Endothelial cell of umbilical vein (primary cell): Measurements from ENCODE around the gene AKAP17A. TPM values are rescaled to one million over a fixed set of nuclear protein-coding genes. Genes with fewer than 3 reads are reported as not detected.

Source experiments
- BruUV-seq: library from RNA; stranded (reverse); fragments of 400-500 nt; replicated peaks from 2 replicates; lab custom pipeline; 2021; lab: Mats Ljungman, UMichigan
- CTCF ChIA-PET: fragments of 300-600, 350-600 bp; sonication (Branson Sonifier 250); formaldehyde crosslinking; loops from one replicate; lab custom pipeline; 2021; ENCODE audit warnings: antibody characterized with exemption, inconsistent platforms; lab: Charles Lee
- POLR2A ChIA-PET: fragments of 300-600, 350-600 bp; sonication (Branson Sonifier 250); formaldehyde crosslinking; loops from one replicate; lab custom pipeline; 2021; ENCODE audit warnings: antibody characterized with exemption, inconsistent platforms; lab: Charles Lee
- DNase-seq: peaks from one replicate; pipeline ENCODE4 v3.0.0-alpha.2; 2011; ENCODE audit warnings: low read depth, low spot score
- FAIRE-seq: peaks from 2 replicates; lab custom pipeline; 2011; peaks lifted over from hg19 to GRCh38; lab: Jason Lieb, UNC
- H2AFZ ChIP-seq: 2 replicates; pipeline ENCODE4 v1.6.0; 2012; ENCODE audit warnings: low read depth, low read length, control low read depth, inconsistent platforms
- H3K27ac ChIP-seq: 2 replicates; pipeline ENCODE4 v1.5.1; 2011; ENCODE audit warnings: low read depth, mild to moderate bottlenecking, control low read depth, low read length, moderate library complexity; ENCODE audit not compliant: insufficient read depth
- H3K27me3 ChIP-seq, 2 experiments: 2 replicates each; pipeline versions ENCODE4 v1.6.0 to v1.6.1; 2011; ENCODE audit warnings: low read length in 2 of 2, mixed read lengths in 1 of 2; ENCODE audit not compliant: control insufficient read depth in 2 of 2, insufficient read depth in 2 of 2
- H3K36me3 ChIP-seq, 2 experiments: 2 replicates in 1 of 2; 3 replicates in 1 of 2; pipeline ENCODE4 v1.5.1; 2011; ENCODE audit warnings: low read length in 2 of 2, mild to moderate bottlenecking in 1 of 2, moderate library complexity in 1 of 2; ENCODE audit not compliant: control insufficient read depth in 2 of 2, insufficient read depth in 2 of 2; ENCODE audit errors: extremely low read depth in 1 of 2
- H3K4me1 ChIP-seq: 3 replicates; pipeline ENCODE4 v1.5.1; 2011; ENCODE audit warnings: mild to moderate bottlenecking, low read length; ENCODE audit not compliant: control insufficient read depth, insufficient read depth; ENCODE audit errors: extremely low read depth
- H3K4me2 ChIP-seq: 2 replicates; pipeline ENCODE4 v1.6.1; 2011; ENCODE audit warnings: low read length, control low read depth, mixed read lengths; ENCODE audit not compliant: insufficient read depth
- H3K4me3 ChIP-seq, 3 experiments: fragments of 200-600 bp in 1 of 3; sonication (generic), shearing (Covaris generic) in 1 of 3; replicated peaks in 1 of 3; 2 replicates each; pipeline ENCODE4 v1.5.1; 2011 to 2016; ENCODE audit warnings: control low read depth in 3 of 3, low read length in 3 of 3, mild to moderate bottlenecking in 2 of 3, inconsistent platforms in 1 of 3, low read depth in 1 of 3, moderate library complexity in 1 of 3; ENCODE audit not compliant: insufficient read depth in 1 of 3
- H3K79me2 ChIP-seq: 2 replicates; pipeline ENCODE4 v1.6.0; 2012; ENCODE audit warnings: low read length, inconsistent platforms; ENCODE audit not compliant: control insufficient read depth, insufficient read depth
- H3K9ac ChIP-seq: replicated peaks from 2 replicates; pipeline ENCODE3; 2011; ENCODE audit warnings: low read length, control low read depth; ENCODE audit not compliant: insufficient read depth; ENCODE audit errors: extremely low read depth
- H3K9me1 ChIP-seq: replicated peaks from 3 replicates; pipeline ENCODE4 v1.6.0; 2011; ENCODE audit warnings: mild to moderate bottlenecking, low read length; ENCODE audit not compliant: control insufficient read depth, insufficient read depth; ENCODE audit errors: extremely low read depth
- H3K9me3 ChIP-seq: replicated peaks from 2 replicates; pipeline ENCODE4 v1.5.1; 2012; ENCODE audit warnings: low read length, inconsistent platforms; ENCODE audit not compliant: control insufficient read depth, insufficient read depth
- H4K20me1 ChIP-seq: replicated peaks from 2 replicates; pipeline ENCODE3; 2011; ENCODE audit warnings: mild to moderate bottlenecking, low read length; ENCODE audit not compliant: control insufficient read depth, insufficient read depth; ENCODE audit errors: extremely low read depth
- CTCF ChIP-seq, 2 donors: IDR thresholded peaks; 1 replicate in 1 of 2; 2 replicates in 1 of 2; pipeline ENCODE4 v1.5.1; 2011; ENCODE audit warnings: low read length in 2 of 2, mild to moderate bottlenecking in 2 of 2, moderate library complexity in 2 of 2, control low read depth in 1 of 2, inconsistent platforms in 1 of 2, low read depth in 1 of 2; ENCODE audit not compliant: insufficient read depth in 1 of 2; ENCODE audit errors: extremely low read depth in 1 of 2
- GATA2 ChIP-seq: IDR thresholded peaks from 2 replicates; pipeline ENCODE4 v1.7.0; 2011; ENCODE audit warnings: low read depth, mild to moderate bottlenecking, moderate library complexity, mixed read lengths, low read length; ENCODE audit not compliant: insufficient read length, insufficient read depth
- MYC ChIP-seq: IDR thresholded peaks from one replicate; pipeline ENCODE4 v1.6.1; 2011; ENCODE audit warnings: mild to moderate bottlenecking, low read depth, low read length
- POLR2A ChIP-seq: IDR thresholded peaks from 2 replicates; pipeline ENCODE4 v1.6.1; 2012; ENCODE audit warnings: low read depth, mild to moderate bottlenecking, control low read depth, low read length
- dilution Hi-C: fragments of 300-500 bp; cut with MboI; formaldehyde crosslinking; loops from one replicate; pipeline ENCODE4 v1.15.0; 2019; ENCODE audit warnings: low sequenced_read_pairs; ENCODE audit not compliant: extremely low pct_ligation_motif_present
- intact Hi-C: fragments of 100-400 bp; cut with micrococcal nuclease; formaldehyde crosslinking; loops from one replicate; pipeline ENCODE4 v1.10.0; 2022
- polyA plus RNA-seq, 4 experiments: library from polyadenylated mRNA; depleted of rRNA in 3 of 4; stranded (reverse) in 3 of 4; unstranded in 1 of 4; fragments of >200 nt; gene quantifications; 2 replicates each; pipeline versions ENCODE4 v1.2.1 to v1.2.3, GENCODE V29; 2011 to 2012; ENCODE audit warnings: missing spikeins in 1 of 4
- total RNA-seq: library from RNA; stranded (reverse); gene quantifications from 2 replicates; pipeline ENCODE4 v1.2.3, GENCODE V29; 2021
- TF ChIP-seq, protein P1 (sequence below): IDR thresholded peaks from 2 replicates; pipeline ENCODE4 v1.6.1; 2011; ENCODE audit not compliant: insufficient read depth, insufficient read length

The AKAP17A gene
- total and polyA plus RNA-seq, 2 donors (not counting 3 experiments of a cell fraction or from before 2014, with no cell fraction given), result 25.9 to 45.5 TPM

DNA sequence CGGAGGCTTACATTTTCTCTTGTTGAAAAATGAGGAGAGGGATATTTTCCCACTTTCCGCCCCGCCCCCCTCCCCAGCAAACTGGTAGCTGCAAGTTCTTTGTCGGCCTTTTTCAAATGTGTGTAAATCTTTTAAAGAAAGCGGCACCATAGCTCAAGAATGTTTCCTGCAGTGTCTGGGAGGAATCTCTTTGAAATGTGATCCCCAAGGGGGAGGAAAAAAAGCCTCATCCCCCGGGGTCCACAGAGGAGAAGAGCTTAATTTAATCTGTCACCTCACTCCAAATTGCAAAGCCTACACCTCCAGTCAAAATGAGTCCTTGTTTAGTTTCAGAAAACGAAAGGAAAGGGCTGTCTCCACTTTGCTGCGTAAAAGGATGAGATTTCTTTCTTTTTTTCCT, 58.2 kb downstream of the AKAP17A start:
- ChIA-PET POLR2A (no interaction called here), CTCF (no interaction called here)
- Histone ChIP-seq H3K9me1 (no peaks in the 10 kb centered on the region), H3K4me1 (no peaks in the 10 kb centered on the region), H3K36me3 (no peaks in the 10 kb centered on the region), H3K9ac (no peak overlapping the region), H3K27ac (no peak overlapping the region), H3K27me3 (no peaks in the 10 kb centered on the region), H3K4me2 (no peak overlapping the region), H2AFZ (no peak overlapping the region), H3K9me3 (no peaks in the 10 kb centered on the region), H3K79me2 (no peaks in the 10 kb centered on the region), H3K4me3 (no peak overlapping the region), H4K20me1 (no peaks in the 10 kb centered on the region)
- no TSS peak for BruUV-seq
- intact Hi-C loops, result no loop called here
- DNase-seq (no peak), FAIRE-seq (no peak)
- TF ChIP-seq, protein P1, sequence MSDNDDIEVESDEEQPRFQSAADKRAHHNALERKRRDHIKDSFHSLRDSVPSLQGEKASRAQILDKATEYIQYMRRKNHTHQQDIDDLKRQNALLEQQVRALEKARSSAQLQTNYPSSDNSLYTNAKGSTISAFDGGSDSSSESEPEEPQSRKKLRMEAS, result no peak
- TF ChIP-seq POLR2A, result no peak
- TF ChIP-seq GATA2, result no peak
- no peak for TF ChIP-seq MYC
- no peak for TF ChIP-seq CTCF (IDR thresholded peaks at IDR 0.05; ENCODE audit: extremely low read depth in 1 of 2, insufficient read depth in 1 of 2, low read depth in 1 of 2, low read length in 2 of 2)
- dilution Hi-C loops, result loop anchor here (25.0 kb wide), 1 partner anchor 938 kb away; no protein-coding TSS in a partner anchor

Other genes with a start within 250 kb of the AKAP17A start
- gene SLC25A6, start 199.5 kb upstream of the AKAP17A start, total RNA-seq, result 408 and 410 TPM in 2 replicates
- gene SLC25A6, start 199.5 kb upstream of the AKAP17A start, polyA plus RNA-seq, result 1,153 and 1,173 TPM in 2 replicates
- gene ASMTL, start 138.7 kb upstream of the AKAP17A start, total RNA-seq, result 27.1 and 28.8 TPM in 2 replicates
- gene ASMTL, start 138.7 kb upstream of the AKAP17A start, polyA plus RNA-seq, result 29.9 and 33.1 TPM in 2 replicates
- not detected in 2 replicates for gene P2RY8, start 54.4 kb upstream of the AKAP17A start, total RNA-seq
- not detected in 2 replicates for gene P2RY8, start 54.4 kb upstream of the AKAP17A start, polyA plus RNA-seq
- not detected in 2 replicates for gene ASMT, start 23.5 kb downstream of the AKAP17A start, total RNA-seq
- 0.10 TPM in 1 of 2 replicates, not detected in the other for gene ASMT, start 23.5 kb downstream of the AKAP17A start, polyA plus RNA-seq